ENCODE results near the gene TYW1B.
"Not testable (repeated sequence)": the region's sequence is repeated elsewhere in the genome, so short reads cannot be mapped to it uniquely, and the experiment has no call there.

TYW1B gene, protein sequence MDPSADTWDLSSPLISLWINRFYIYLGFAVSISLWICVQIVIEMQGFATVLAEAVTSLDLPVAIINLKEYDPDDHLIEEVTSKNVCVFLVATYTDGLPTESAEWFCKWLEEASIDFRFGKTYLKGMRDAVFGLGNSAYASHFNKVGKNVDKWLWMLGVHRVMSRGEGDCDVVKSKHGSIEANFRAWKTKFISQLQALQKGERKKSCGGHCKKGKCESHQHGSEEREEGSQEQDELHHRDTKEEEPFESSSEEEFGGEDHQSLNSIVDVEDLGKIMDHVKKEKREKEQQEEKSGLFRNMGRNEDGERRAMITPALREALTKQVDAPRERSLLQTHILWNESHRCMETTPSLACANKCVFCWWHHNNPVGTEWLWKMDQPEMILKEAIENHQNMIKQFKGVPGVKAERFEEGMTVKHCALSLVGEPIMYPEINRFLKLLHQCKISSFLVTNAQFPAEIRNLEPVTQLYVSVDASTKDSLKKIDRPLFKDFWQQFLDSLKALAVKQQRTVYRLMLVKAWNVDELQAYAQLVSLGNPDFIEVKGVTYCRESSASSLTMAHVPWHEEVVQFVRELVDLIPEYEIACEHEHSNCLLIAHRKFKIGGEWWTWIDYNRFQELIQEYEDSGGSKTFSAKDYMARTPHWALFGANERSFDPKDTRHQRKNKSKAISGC

DNA sequence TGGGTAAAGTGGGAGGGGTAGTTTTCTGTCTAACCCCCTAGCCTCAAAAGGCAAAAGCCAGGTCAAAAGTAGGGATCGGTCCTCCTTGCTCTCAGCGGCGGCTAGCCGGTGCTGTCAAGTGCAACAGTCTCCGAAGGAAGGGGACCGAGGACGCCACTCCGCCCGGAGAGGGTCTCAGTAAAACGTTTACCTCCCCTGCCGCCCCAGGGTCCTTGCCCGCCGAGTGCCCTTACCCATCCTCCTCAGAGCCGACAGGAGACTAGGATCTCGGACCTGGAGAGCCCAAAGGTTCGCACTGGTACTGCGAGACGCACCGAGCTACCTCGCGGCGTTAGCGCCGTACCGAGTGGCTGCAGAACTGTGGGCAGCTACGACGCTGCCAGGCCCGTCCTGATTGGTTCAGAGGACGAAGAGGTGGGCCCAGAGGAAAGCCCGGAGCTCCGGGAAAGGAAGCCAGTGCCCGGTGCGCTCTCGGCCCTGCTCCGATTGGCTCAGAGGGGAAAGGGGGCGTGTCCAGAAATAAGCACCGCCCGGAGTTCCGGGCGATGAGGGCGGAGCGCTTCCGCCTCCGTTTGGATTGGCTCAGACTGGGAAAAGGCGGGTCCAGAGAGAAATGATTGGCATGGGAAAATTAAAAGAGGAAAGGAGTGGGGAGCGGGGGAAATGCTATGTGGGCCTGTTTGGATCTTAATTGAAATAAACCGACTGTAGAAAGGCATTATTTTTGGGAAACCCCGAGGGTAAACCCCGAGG lies at the start of gene TYW1B:
Gene TYW1B, minus strand, starts transcription at position 362 of the 753 bp plus-strand sequence. Its CDS starts 125 bp downstream, at position 237.
- DNase-seq (ENCODE audit: low read depth in 2 of 2), result peak; percentile 94 to 95

GRCh38 chr7:72867591-72867990 lies 39.6 kb upstream of the TYW1B start:
- DNase-seq (ENCODE audit: low read depth in 2 of 2), result not testable (repeated sequence)

DNA sequence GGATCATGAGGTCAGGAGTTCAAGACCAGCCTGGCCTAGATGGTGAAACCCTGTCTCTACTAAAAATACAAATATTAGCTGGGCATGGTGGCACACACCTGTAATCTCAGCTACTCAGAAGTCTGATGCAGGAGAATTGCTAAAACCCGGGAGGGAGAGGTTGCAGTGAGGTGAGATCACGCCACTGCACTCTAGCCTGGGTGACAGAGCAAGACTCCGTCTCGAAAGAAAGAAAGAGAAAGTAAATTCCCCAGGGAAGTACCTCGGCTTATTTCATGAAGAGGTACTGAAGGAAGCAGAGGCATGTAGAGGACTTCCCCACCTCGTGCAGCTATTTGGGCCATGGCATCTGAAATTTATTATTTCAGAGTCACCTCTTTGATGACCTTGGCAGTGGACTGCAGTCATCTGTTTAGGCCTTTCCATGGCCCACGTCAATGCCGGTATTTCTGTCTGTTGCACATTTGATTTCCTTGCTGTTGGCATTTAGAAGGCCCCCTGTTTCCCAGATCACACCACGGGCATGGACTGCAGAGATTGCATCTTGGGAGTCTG lies 30.9 kb upstream of the TYW1B start:
- DNase-seq (ENCODE audit: low read depth in 2 of 2), result not testable (repeated sequence)

DNA sequence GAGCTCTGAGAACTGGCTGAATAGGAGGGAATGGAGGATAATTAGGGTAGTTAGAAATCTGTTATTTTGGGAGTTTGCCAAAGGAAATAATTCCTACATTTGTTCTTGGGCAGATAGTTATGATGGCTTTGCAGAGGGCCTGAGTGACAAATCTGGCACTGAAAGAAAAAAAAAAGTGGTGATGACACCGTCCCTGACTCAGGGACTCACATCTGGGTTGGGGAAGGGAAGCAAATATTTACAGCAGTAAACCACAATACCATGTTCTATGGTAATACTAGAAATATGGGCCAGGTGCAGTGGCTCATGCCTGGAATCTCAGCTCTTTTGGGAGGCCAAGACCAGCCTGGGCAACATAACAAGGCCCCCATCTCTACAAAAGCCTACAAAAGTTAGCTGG lies 29.9 kb upstream of the TYW1B start:
- DNase-seq (ENCODE audit: low read depth in 2 of 2), result not testable (repeated sequence)

DNA sequence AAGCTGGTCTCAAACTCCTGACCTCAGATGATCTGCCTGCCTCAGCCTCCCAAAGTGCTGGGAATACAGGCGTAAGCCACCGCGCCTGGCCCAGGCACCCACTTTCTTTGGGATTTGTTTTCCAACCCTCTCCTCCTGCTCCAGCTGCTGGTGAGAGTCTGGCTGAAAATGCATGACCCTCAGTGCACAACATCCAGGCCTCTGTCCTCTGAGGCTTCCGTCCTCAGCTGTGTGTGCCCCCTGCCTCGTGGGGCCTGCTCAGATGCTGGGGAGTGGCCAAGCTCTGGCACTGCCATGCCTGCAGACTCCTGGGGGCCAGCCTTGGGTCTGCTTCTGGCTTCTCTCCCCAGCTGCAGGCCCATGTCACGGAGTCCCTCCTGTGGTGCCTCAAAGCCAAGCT lies 27.3 kb upstream of the TYW1B start:
- not testable (repeated sequence) for DNase-seq (ENCODE audit: low read depth in 2 of 2)

DNA sequence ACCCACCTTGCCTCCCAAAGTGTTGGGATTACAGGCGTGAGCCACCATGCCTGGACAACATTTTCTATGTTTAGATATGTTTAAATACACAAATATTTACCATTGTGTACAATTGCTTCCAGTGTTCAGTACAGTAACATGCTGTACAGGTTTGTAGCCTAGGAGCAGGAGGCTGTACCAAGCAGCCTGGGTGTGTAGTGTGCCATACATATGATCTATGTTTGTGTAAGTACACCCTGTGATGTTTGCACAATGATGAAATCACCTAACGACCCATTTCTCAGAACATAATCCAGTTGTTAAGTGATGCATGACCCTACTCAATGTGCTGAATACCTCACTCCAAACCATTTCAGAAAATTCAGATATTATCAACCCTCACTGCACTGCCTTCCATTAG lies 24.9 kb upstream of the TYW1B start:
- not testable (repeated sequence) for DNase-seq (ENCODE audit: low read depth in 2 of 2)

DNA sequence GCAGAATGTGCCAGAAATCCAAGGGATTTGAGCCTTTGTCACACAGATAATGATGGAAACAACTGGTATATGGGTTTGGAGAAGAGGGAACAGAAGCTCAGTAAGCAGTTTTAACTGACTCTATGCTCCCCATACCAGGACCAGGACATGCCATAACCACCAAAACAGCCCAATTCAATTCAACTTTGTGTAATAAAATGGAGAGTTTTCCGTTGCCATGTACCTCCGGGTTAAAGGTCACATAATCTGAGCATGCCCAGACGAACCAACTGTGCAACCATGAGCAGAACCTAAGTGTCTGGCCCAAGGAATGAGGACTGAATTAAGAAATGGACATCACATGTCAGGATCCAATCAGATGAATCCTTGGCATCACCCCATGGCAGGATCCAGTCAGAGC lies 22.7 kb upstream of the TYW1B start:
- DNase-seq (ENCODE audit: low read depth in 2 of 2), result not testable (repeated sequence)

DNA sequence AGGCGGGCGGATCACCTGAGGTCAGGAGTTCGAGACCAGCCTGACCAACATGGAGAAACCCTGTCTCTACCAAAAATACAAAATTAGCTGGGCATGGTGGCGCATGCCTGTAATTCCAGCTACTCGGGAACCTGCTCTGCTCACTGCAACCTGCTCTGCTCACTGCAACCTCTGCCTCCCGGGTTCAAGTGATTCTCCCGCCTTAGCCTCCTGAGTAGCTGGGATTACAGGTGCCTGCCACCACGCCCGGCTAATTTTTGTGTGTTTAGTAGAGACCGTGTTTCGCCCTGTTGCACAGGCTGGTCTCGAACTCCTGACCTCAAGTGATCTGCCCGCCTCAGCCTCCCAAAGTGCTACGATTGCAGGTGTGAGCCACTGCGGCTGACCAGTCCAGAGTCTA lies 16.1 kb upstream of the TYW1B start:
- DNase-seq (ENCODE audit: low read depth in 2 of 2), result not testable (repeated sequence)

DNA sequence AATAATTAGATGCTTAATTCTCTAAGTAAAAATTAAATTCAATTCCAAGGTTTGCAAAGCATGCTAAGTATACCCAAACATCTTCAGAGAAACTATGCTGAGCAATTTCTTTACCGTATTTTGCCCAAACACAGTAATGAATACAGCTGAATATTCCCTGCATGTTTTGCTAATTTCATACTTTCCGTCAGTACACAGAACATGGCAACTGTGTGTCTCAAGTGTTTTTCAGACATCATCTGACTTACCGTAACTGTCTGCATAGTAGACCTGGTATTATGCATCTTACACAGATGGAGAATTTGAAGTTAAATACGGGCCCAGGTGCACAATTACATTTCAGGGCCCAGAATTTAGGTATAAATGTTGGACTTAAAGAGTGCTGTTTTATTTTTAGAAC lies 15.2 kb upstream of the TYW1B start:
- DNase-seq (ENCODE audit: low read depth in 2 of 2), result not testable (repeated sequence)

DNA sequence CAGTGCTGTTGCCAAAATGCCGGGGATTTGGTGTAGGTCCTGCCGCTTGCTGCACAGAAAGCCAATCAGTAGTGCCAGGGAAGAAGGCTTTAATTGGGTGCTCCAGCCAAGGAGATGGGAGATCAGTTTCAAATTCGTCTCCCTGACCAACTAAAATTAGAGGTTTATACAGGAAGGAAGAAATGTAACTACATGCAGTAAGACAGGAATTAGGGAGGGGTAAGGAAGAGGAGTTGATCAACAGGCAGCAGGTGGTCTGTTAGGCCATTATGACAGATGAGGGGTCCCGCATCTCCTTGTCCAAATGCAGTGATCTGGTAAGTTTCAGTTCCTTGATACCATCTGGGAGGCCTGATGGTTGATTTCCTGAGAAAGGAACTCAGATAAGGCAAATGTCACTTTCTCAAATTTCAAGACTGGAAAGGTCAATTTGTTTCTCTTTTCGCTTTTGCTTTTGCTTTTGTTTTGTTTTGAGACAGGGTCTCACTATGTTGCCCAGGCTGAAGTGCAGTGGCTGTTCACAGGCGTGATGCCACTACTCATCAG lies 13.0 kb upstream of the TYW1B start:
- DNase-seq (ENCODE audit: low read depth in 2 of 2), result not testable (repeated sequence)

GRCh38 chr7:72838315-72838714 lies 10.3 kb upstream of the TYW1B start:
- not testable (repeated sequence) for DNase-seq (ENCODE audit: low read depth in 2 of 2)

DNA sequence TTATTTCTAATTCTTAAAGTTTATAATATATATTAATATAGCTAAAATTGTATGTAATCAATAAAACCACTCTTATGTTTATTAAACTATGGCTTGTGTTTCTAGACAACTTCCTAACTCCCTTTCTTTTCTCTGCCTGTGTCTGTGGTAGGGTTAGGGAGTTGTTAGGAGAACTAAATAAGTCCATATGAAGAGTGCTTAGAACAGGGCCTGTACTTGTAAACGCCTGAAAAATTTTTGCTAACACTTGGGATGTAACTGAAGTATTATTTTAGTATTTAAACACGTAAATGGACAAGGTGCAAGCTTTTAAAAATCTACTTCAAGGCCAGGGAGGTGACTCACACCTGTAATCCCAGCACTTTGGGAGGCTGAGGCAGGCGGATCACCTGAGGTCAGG lies 9.3 kb upstream of the TYW1B start:
- DNase-seq (ENCODE audit: low read depth in 2 of 2), result not testable (repeated sequence)

- DNase-seq (ENCODE audit: low read depth in 2 of 2), result not testable (repeated sequence)
These were observed 2.6 kb upstream of the TYW1B start for GRCh38 chr7:72830567-72830966.

GRCh38 chr7:72829687-72830354 lies 1.8 kb upstream of the TYW1B start:
- peak in 1 of 2 donors; percentile 31 for DNase-seq (ENCODE audit: low read depth in 2 of 2)

DNA sequence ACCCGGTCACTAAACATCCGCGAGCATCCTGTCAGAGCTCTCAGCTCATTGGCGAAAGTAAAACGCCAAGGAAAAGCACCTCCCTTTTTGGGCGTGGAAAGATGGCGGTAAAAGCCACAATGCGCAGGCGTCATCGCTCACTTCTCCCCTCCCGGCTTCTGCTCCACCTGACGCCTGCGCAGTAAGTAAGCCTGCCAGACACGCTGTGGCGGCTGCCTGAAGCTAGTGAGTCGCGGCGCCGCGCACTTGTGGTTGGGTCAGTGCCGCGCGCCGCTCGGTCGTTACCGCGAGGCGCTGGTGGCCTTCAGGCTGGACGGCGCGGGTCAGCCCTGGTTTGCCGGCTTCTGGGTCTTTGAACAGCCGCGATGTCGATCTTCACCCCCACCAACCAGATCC lies 1.3 kb upstream of the TYW1B start:
- DNase-seq (ENCODE audit: low read depth in 2 of 2), result peak; percentile 93 to 97

DNA sequence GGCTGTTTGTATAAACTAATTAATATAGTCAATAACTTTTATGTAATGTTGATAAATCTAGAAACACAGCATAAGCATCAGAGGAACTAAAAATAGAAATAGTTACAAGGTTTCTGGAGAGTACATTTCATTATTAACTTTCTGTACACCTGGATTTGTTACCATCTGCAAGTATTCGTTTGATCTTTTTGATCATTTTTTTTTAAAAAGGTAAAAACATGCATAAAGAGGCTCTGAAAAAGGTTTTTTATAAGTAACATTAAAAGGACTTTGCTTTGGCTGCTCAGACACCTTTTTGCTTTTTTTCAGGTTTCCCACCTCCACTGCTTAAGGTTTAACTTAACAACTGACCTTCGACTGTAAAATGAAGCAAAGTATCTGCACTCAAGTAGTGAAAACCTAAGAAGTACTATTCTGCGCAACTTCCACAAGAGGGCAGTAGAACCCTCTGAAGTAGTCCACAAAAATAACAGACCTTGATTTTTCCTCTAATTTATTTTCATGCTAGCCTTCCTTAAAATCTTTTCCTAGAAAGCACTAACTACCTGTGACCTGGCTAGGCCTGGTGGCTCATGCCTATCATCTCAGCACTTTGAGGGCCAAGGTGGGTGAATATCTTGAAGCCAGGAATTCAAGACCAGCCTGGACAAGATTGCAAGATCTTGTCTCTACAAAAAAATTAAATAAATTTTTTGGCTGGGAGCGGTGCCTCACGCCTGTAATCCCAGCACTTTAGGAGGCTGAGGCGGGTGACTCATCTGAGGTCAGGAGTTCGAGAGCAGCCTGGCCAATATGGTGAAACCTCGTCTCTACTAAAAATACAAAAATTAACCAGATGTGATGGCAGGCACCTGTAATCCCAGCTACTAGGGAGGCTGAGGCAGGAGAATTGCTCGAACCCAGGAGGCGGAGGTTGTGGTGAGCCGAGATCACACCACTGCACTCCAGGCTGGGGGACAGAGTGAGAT lies 4.0 kb downstream of the TYW1B start:
- not testable (repeated sequence) for DNase-seq (ENCODE audit: low read depth in 2 of 2)

GRCh38 chr7:72822497-72822896 lies 5.5 kb downstream of the TYW1B start:
- not testable (repeated sequence) for DNase-seq (ENCODE audit: low read depth in 2 of 2)

DNA sequence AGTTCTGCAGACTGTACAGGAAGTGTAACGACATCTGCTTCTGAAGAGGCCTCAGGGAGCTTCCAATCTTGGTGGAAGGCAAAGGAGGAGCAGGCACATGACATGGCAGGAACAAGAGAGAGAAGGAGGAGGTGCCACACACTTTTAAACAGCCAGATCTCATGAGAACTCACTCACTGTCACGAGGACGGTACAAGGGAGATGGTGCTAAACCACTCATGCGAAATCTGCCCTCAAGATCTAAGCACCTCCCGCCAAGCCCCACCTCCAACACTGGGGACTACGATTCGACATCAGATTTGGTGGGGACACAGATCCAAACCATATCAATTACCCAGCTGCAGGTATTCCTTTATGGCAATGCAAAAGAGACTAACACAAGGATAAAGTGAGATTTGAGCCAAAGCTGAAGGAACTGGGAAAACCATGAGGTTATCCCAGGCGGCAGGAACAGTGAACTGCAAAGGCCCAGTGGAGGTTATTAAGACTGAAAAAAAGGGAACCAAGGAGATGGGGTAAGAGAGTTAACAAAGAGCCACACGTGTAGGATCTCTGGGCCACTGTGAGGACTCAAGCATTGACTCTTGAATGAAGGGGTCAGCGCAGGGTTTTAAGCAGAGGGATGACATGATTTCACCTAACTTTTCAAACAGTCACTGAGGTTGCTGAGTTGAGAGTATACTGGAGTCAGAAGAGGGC lies 9.2 kb downstream of the TYW1B start:
- DNase-seq (ENCODE audit: low read depth in 2 of 2), result not testable (repeated sequence)

GRCh38 chr7:72817661-72818060 lies 10.3 kb downstream of the TYW1B start:
- DNase-seq (ENCODE audit: low read depth in 2 of 2), result not testable (repeated sequence)

Measured in stimulated activated CD8-positive, alpha-beta memory T cell treated with anti-CD3 and anti-CD28 coated beads, Interleukin-7, amount 100 ng/mL, for 4 hours (primary cell).